ENCODE data around the gene HSPB2. TPM values are rescaled to one million over a fixed set of nuclear protein-coding genes. Genes with fewer than 3 reads are reported as not detected.

HSPB2 gene
- total and polyA plus RNA-seq, 2 of the 8 experiments (the other 6 are each of a cell fraction or from before 2014, with no cell fraction given): 0.32 to 0.86 TPM

- Histone ChIP-seq H3K4me1 (replicated peaks in 1 of 4; ENCODE audit: control insufficient read depth in 3 of 4, insufficient read depth in 4 of 4, low read length in 3 of 4) (peaks cover 0 to 3% (median 1%) of the 10 kb centered on the region in 4 experiments; a peak in 6 of 7 replicates), H2BK12ac (ENCODE audit: low read depth, low read length) (no peak overlapping the region), H3K14ac (ENCODE audit: insufficient read length) (no peak overlapping the region), H2AFZ (ENCODE audit: low read length) (no peak overlapping the region), H3K79me2 (ENCODE audit: control insufficient read depth in 1 of 2, insufficient read depth in 2 of 2, low read length in 2 of 2) (no peaks in the 10 kb centered on the region), H3K9me3 (ENCODE audit: insufficient read depth in 2 of 2, low read depth in 1 of 2, low read length in 1 of 2) (no peaks in the 10 kb centered on the region), H2BK20ac (ENCODE audit: low read length) (no peak overlapping the region), H2BK5ac (ENCODE audit: low read depth, low read length) (no peak overlapping the region), H3K4ac (replicated peaks; ENCODE audit: insufficient read length, low read depth, low read length) (no peak overlapping the region), H4K5ac (ENCODE audit: insufficient read length, low read depth, low read length) (no peak overlapping the region), H3K36me3 (ENCODE audit: control insufficient read depth in 2 of 4, insufficient read depth in 4 of 4, low read length in 3 of 4) (no peaks in the 10 kb centered on the region), H4K91ac (replicated peaks; ENCODE audit: insufficient read length, low read length) (no peak overlapping the region), H3K23ac (ENCODE audit: insufficient read length) (no peak overlapping the region), H2AK5ac (ENCODE audit: low read depth, low read length) (no peak overlapping the region), H3K79me1 (ENCODE audit: low read depth, low read length) (no peaks in the 10 kb centered on the region), H3K4me3 (ENCODE audit: extremely low read depth in 1 of 4, insufficient read depth in 2 of 4, low read depth in 3 of 4, low read length in 4 of 4) (no peak overlapping the region), H4K8ac (ENCODE audit: extremely low read depth, insufficient read depth, low read length) (no peak overlapping the region), H3K56ac (replicated peaks; ENCODE audit: insufficient read length, low read depth, low read length) (no peak overlapping the region), H3K27ac (ENCODE audit: low read depth, low read length) (no peak overlapping the region), H2BK120ac (replicated peaks; ENCODE audit: low read depth, low read length) (no peak overlapping the region), H2BK15ac (ENCODE audit: low read length) (peak overlapping the region; percentile 85; the same call in 1 of the 2 replicates), H3K23me2 (ENCODE audit: low read depth, low read length) (no peaks in the 10 kb centered on the region), H3K18ac (ENCODE audit: extremely low read depth, low read length) (no peak overlapping the region), H3K27me3 (replicated peaks in 1 of 4; ENCODE audit: control insufficient read depth in 3 of 4, extremely low read depth in 1 of 4, insufficient read depth in 3 of 4, low read length in 3 of 4) (no peaks in the 10 kb centered on the region), H4K20me1 (replicated peaks in 1 of 2; ENCODE audit: control insufficient read depth in 1 of 2, insufficient read depth in 2 of 2, low read length in 2 of 2) (no peaks in the 10 kb centered on the region), H3K9ac (replicated peaks in 1 of 4; ENCODE audit: extremely low read depth in 1 of 4, low read depth in 3 of 4, low read length in 3 of 4) (no peak overlapping the region), H3K4me2 (ENCODE audit: insufficient read depth in 1 of 2, low read depth in 2 of 2, low read length in 2 of 2) (no peak overlapping the region)
- ChIA-PET CTCF (ENCODE audit: partially characterized antibody) (interaction anchor here (0.6 to 2.5 kb wide), 3 partner anchors 24 to 131 kb away, joined by 4 read pairs; no protein-coding TSS in a partner anchor), POLR2A (ENCODE audit: partially characterized antibody) (interaction anchor here (0.6 kb wide), 1 partner anchor 11 kb away, joined by 3 read pairs; no protein-coding TSS in a partner anchor)
- 91% methylated on average over 1 of the region's 1 CpG; no CpG with 5 or more reads in 1 of the 2 experiments for WGBS, 2 experiments (ENCODE audit: extremely low coverage in 1 of 2, insufficient coverage in 1 of 2, insufficient read length in 1 of 2, insufficient replicate concordance in 2 of 2, low coverage in 1 of 2, low lambda C conversion rate in 2 of 2, missing lambda C conversion rate in 1 of 2)
- no peak for TF ChIP-seq KDM4A (IDR thresholded peaks at IDR 0.05; ENCODE audit: low read depth, low read length, severe bottlenecking)
- no peak for TF ChIP-seq RXRA (IDR thresholded peaks at IDR 0.05; ENCODE audit: insufficient read depth, low read depth, low read length)
- TF ChIP-seq POU5F1 (IDR thresholded peaks at IDR 0.05; ENCODE audit: low read depth, low read length): no peak
- TF ChIP-seq CEBPB (IDR thresholded peaks at IDR 0.05; ENCODE audit: low read depth, low read length): no peak
- DNase-seq (ENCODE audit: low read depth in 1 of 2, low spot score in 2 of 2): no peak
- no peak for FAIRE-seq
These were observed 5.9 kb upstream of the HSPB2 start for GRCh38 chr11:111906680-111907079.
